Measurements from ENCODE around the gene BRCA1. TPM values are rescaled to one million over a fixed set of nuclear protein-coding genes. Genes with fewer than 3 reads are reported as not detected.

Gene BRCA1
- polyA plus RNA-seq, 3 donors from 2014 or later = 1.1 to 7.2 (median 5.8) TPM

GRCh38 chr17:43020030-43020621 is 105.0 kb downstream of the BRCA1 start:
- H3K36me3 Mint-ChIP-seq = no peaks in the 10 kb centered on the region

GRCh38 chr17:43019418-43019817 is 105.7 kb downstream of the BRCA1 start:
- Mint-ChIP-seq H3K27me3 (ENCODE audit: low read depth in 3 of 3) (peaks cover 3 to 8% (median 5%) of the 10 kb centered on the region in 3 donors), H3K9me3 (no peaks in the 10 kb centered on the region), H3K27ac (peak overlapping the region in 1 of 6 donors; percentile 71), H3K36me3 (no peaks in the 10 kb centered on the region), H3K4me1 (peaks cover 16 to 29% of the 10 kb centered on the region in 2 donors), H3K4me3 (peak overlapping the region in 4 of 5 donors; percentile 38 to 87 (median 48))
- DNase-seq = no peak

More at GRCh38 chr17:43020030-43020621, 105.0 kb downstream of the BRCA1 start:
- Mint-ChIP-seq H3K4me1 (peaks cover 23 to 34% of the 10 kb centered on the region in 2 donors), H3K9me3 (no peaks in the 10 kb centered on the region), H3K4me3 (peak overlapping the region; percentile 23 to 87 (median 61)), H3K27me3 (ENCODE audit: low read depth in 3 of 3) (peaks cover 5 to 10% (median 6%) of the 10 kb centered on the region in 3 donors), H3K27ac (peak overlapping the region in 1 of 6 donors; percentile 22)
- no peak for DNase-seq

GRCh38 chr17:43018932-43019331 is 106.2 kb downstream of the BRCA1 start:
- H3K27ac Mint-ChIP-seq = peak overlapping the region in 2 of 6 donors; percentile 15 to 60
- no peaks in the 10 kb centered on the region for H3K9me3 Mint-ChIP-seq
- DNase-seq = no peak
- H3K27me3 Mint-ChIP-seq (ENCODE audit: low read depth in 3 of 3) = peaks cover 0 to 3% (median 3%) of the 10 kb centered on the region in 3 donors
- H3K4me1 Mint-ChIP-seq = peaks cover 12 to 26% of the 10 kb centered on the region in 2 donors
- no peak overlapping the region for H3K4me3 Mint-ChIP-seq
- no peaks in the 10 kb centered on the region for H3K36me3 Mint-ChIP-seq

- Mint-ChIP-seq H3K27me3 (ENCODE audit: low read depth in 3 of 3) (peaks cover 0 to 3% (median 3%) of the 10 kb centered on the region in 3 donors), H3K4me1 (peaks cover 12 to 23% of the 10 kb centered on the region in 2 donors), H3K9me3 (no peaks in the 10 kb centered on the region), H3K36me3 (no peaks in the 10 kb centered on the region), H3K4me3 (peak overlapping the region in 1 of 5 donors; percentile 16), H3K27ac (peak overlapping the region in 2 of 6 donors; percentile 29 to 60)
- DNase-seq = peak in 2 of 3 donors; percentile 14 to 18
These were observed 106.9 kb downstream of the BRCA1 start for GRCh38 chr17:43018008-43018853.

GRCh38 chr17:43016216-43016615 is 108.9 kb downstream of the BRCA1 start:
- no peaks in the 10 kb centered on the region for H3K9me3 Mint-ChIP-seq
- no peak overlapping the region for H3K4me3 Mint-ChIP-seq
- peak overlapping the region in 2 of 6 donors; percentile 53 to 72 for H3K27ac Mint-ChIP-seq
- peaks cover 16 to 20% of the 10 kb centered on the region in 2 donors for H3K4me1 Mint-ChIP-seq
- H3K36me3 Mint-ChIP-seq = peaks cover 0 to 5% (median 0%) of the 10 kb centered on the region in 3 donors
- H3K27me3 Mint-ChIP-seq (ENCODE audit: low read depth in 3 of 3) = peaks cover 0 to 4% (median 3%) of the 10 kb centered on the region in 3 donors
- no peak for DNase-seq

- Mint-ChIP-seq H3K4me3 (no peak overlapping the region), H3K4me1 (peaks cover 14 to 16% of the 10 kb centered on the region in 2 donors), H3K27ac (peak overlapping the region in 2 of 6 donors; percentile 17 to 46), H3K27me3 (ENCODE audit: low read depth in 3 of 3) (peaks cover 0 to 4% (median 3%) of the 10 kb centered on the region in 3 donors), H3K36me3 (peaks cover 0 to 5% (median under 1%) of the 10 kb centered on the region in 3 donors), H3K9me3 (no peaks in the 10 kb centered on the region)
- no peak for DNase-seq
These were observed 109.6 kb downstream of the BRCA1 start for GRCh38 chr17:43015579-43015978.

GRCh38 chr17:43014649-43015542 is 110.3 kb downstream of the BRCA1 start:
- Mint-ChIP-seq H3K4me3 (no peak overlapping the region), H3K36me3 (peaks cover 0 to 5% (median 4%) of the 10 kb centered on the region in 3 donors), H3K9me3 (no peaks in the 10 kb centered on the region), H3K27ac (peak overlapping the region; percentile 7 to 55 (median 37)), H3K27me3 (ENCODE audit: low read depth in 3 of 3) (peaks cover 0 to 4% (median 0%) of the 10 kb centered on the region in 3 donors), H3K4me1 (peaks cover 15 to 21% of the 10 kb centered on the region in 2 donors)
- no peak for DNase-seq

GRCh38 chr17:43014020-43014648 is 111.0 kb downstream of the BRCA1 start:
- H3K9me3 Mint-ChIP-seq = no peaks in the 10 kb centered on the region
- no peak for DNase-seq
- H3K4me3 Mint-ChIP-seq = no peak overlapping the region
- peak overlapping the region in 2 of 6 donors; percentile 36 to 55 for H3K27ac Mint-ChIP-seq
- peaks cover 9 to 21% of the 10 kb centered on the region in 2 donors for H3K4me1 Mint-ChIP-seq
- peaks cover 0 to 4% (median 0%) of the 10 kb centered on the region in 3 donors for H3K27me3 Mint-ChIP-seq (ENCODE audit: low read depth in 3 of 3)
- H3K36me3 Mint-ChIP-seq = peaks cover 0 to 5% (median 4%) of the 10 kb centered on the region in 3 donors

GRCh38 chr17:43013296-43013695 is 111.9 kb downstream of the BRCA1 start:
- Mint-ChIP-seq H3K36me3 (peaks cover 0 to 5% (median 4%) of the 10 kb centered on the region in 3 donors), H3K4me3 (no peak overlapping the region), H3K27ac (no peak overlapping the region), H3K27me3 (ENCODE audit: low read depth in 3 of 3) (peaks cover 0 to 4% (median 0%) of the 10 kb centered on the region in 3 donors), H3K9me3 (no peaks in the 10 kb centered on the region), H3K4me1 (peaks cover 6 to 15% of the 10 kb centered on the region in 2 donors)
- no peak for DNase-seq

- Mint-ChIP-seq H3K4me3 (no peak overlapping the region), H3K36me3 (peaks cover 0 to 5% (median 4%) of the 10 kb centered on the region in 3 donors), H3K4me1 (peaks cover 10 to 19% of the 10 kb centered on the region in 2 donors), H3K27me3 (ENCODE audit: low read depth in 3 of 3) (peaks cover 0 to 4% (median 3%) of the 10 kb centered on the region in 3 donors), H3K9me3 (no peaks in the 10 kb centered on the region), H3K27ac (no peak overlapping the region)
- DNase-seq = no peak
These were observed 113.3 kb downstream of the BRCA1 start for GRCh38 chr17:43011728-43012472.

GRCh38 chr17:43010667-43011308 is 114.4 kb downstream of the BRCA1 start:
- H3K4me3 Mint-ChIP-seq = no peak overlapping the region
- H3K4me1 Mint-ChIP-seq = peaks cover 16 to 26% of the 10 kb centered on the region in 2 donors
- DNase-seq = no peak
- H3K27ac Mint-ChIP-seq = peak overlapping the region in 1 of 6 donors; percentile 46
- peaks cover 0 to 5% (median 4%) of the 10 kb centered on the region in 3 donors for H3K36me3 Mint-ChIP-seq
- peaks cover 0 to 4% (median 3%) of the 10 kb centered on the region in 3 donors for H3K27me3 Mint-ChIP-seq (ENCODE audit: low read depth in 3 of 3)
- H3K9me3 Mint-ChIP-seq = no peaks in the 10 kb centered on the region

Measured in immature natural killer cell (primary cell).